Mesothelial cell of epicardium (in vitro differentiated cells): Measurements from ENCODE around the gene F9. TPM values are rescaled to one million over a fixed set of nuclear protein-coding genes. Genes with fewer than 3 reads are reported as not detected.

Source experiments
- DNase-seq, 2 experiments: peaks; one replicate each; pipeline ENCODE4 v3.0.0; 2021; ENCODE audit warnings: low spot score in 2 of 2; ENCODE audit not compliant: unreplicated experiment in 2 of 2
- H3K27ac Mint-ChIP-seq: 2 replicates; pipeline ENCODE4 v1.8.0; 2021; ENCODE audit warnings: mixed read lengths
- H3K27me3 Mint-ChIP-seq: 2 replicates; pipeline ENCODE4 v1.8.0; 2021; ENCODE audit warnings: low read depth, mixed read lengths
- H3K36me3 Mint-ChIP-seq: 2 replicates; pipeline ENCODE4 v1.8.0; 2021; ENCODE audit warnings: mixed read lengths
- H3K4me1 Mint-ChIP-seq: 2 replicates; pipeline ENCODE4 v1.8.0; 2021; ENCODE audit warnings: mixed read lengths
- H3K4me3 Mint-ChIP-seq: 2 replicates; pipeline ENCODE4 v1.8.0; 2021; ENCODE audit warnings: mild to moderate bottlenecking, moderate library complexity, mixed read lengths
- H3K9me3 Mint-ChIP-seq: 2 replicates; pipeline ENCODE4 v1.8.0; 2021; ENCODE audit warnings: mixed read lengths
- CTCF ChIP-seq: fragments of 200-600 bp; sonication (generic); IDR thresholded peaks from one replicate; pipeline ENCODE4 v1.5.0; 2021; ENCODE audit warnings: antibody characterized with exemption; ENCODE audit not compliant: unreplicated experiment
- total RNA-seq: library from RNA; stranded (reverse); gene quantifications from 3 replicates; pipeline ENCODE4 v1.2.1, GENCODE V29; 2021

Gene F9
- not detected in 3 replicates for total RNA-seq

- TF ChIP-seq CTCF, result no peak
- H3K36me3 Mint-ChIP-seq, result no peaks in the 10 kb centered on the region
- no peak for DNase-seq
- H3K9me3 Mint-ChIP-seq, result peaks cover 36% of the 10 kb centered on the region
- no peak within 1 kb of the TSS for H3K27ac Mint-ChIP-seq
- H3K4me1 Mint-ChIP-seq, result no peaks in the 10 kb centered on the region
- no peaks in the 10 kb centered on the region for H3K27me3 Mint-ChIP-seq
- H3K4me3 Mint-ChIP-seq, result no peak within 1 kb of the TSS
These were observed at the start of gene F9 for GRCh38 chrX:139530550-139530949. F9 (plus strand) TSS chrX:139530739; CDS start chrX:139530765, 26 bp downstream.

GRCh38 chrX:139483699-139484098, 46.8 kb upstream of the F9 start:
- Mint-ChIP-seq H3K9me3 (peaks cover 25% of the 10 kb centered on the region), H3K27ac (no peak overlapping the region), H3K36me3 (no peaks in the 10 kb centered on the region), H3K27me3 (no peaks in the 10 kb centered on the region), H3K4me3 (no peak overlapping the region), H3K4me1 (no peaks in the 10 kb centered on the region)
- no peak for TF ChIP-seq CTCF
- DNase-seq, result no peak

GRCh38 chrX:139484591-139484990, 45.9 kb upstream of the F9 start:
- H3K27ac Mint-ChIP-seq, result no peak overlapping the region
- TF ChIP-seq CTCF, result no peak
- no peaks in the 10 kb centered on the region for H3K27me3 Mint-ChIP-seq
- H3K4me3 Mint-ChIP-seq, result no peak overlapping the region
- H3K9me3 Mint-ChIP-seq, result peaks cover 28% of the 10 kb centered on the region
- H3K4me1 Mint-ChIP-seq, result no peaks in the 10 kb centered on the region
- H3K36me3 Mint-ChIP-seq, result no peaks in the 10 kb centered on the region
- DNase-seq, result no peak

GRCh38 chrX:139495324-139495723, 35.2 kb upstream of the F9 start:
- Mint-ChIP-seq H3K27ac (no peak overlapping the region), H3K27me3 (no peaks in the 10 kb centered on the region), H3K4me1 (no peaks in the 10 kb centered on the region), H3K9me3 (peaks cover 14% of the 10 kb centered on the region), H3K4me3 (no peak overlapping the region), H3K36me3 (no peaks in the 10 kb centered on the region)
- no peak for TF ChIP-seq CTCF
- no peak for DNase-seq

GRCh38 chrX:139506333-139506732, 24.2 kb upstream of the F9 start:
- no peaks in the 10 kb centered on the region for H3K4me1 Mint-ChIP-seq
- no peak for DNase-seq
- H3K4me3 Mint-ChIP-seq, result no peak overlapping the region
- H3K27ac Mint-ChIP-seq, result no peak overlapping the region
- H3K9me3 Mint-ChIP-seq, result peaks cover 18% of the 10 kb centered on the region
- no peak for TF ChIP-seq CTCF
- H3K27me3 Mint-ChIP-seq, result no peaks in the 10 kb centered on the region
- H3K36me3 Mint-ChIP-seq, result no peaks in the 10 kb centered on the region

GRCh38 chrX:139508099-139508498, 22.4 kb upstream of the F9 start:
- Mint-ChIP-seq H3K27me3 (no peaks in the 10 kb centered on the region), H3K4me1 (no peaks in the 10 kb centered on the region), H3K36me3 (no peaks in the 10 kb centered on the region), H3K4me3 (no peak overlapping the region), H3K9me3 (peaks cover 17% of the 10 kb centered on the region), H3K27ac (no peak overlapping the region)
- no peak for DNase-seq
- no peak for TF ChIP-seq CTCF
